Fibroblast of mammary gland (primary cell): Measurements from ENCODE around the gene CPEB4.

ENCODE experiments used
- DNase-seq: peaks from one replicate; pipeline ENCODE4 v3.0.0-alpha.2; 2010; ENCODE audit warnings: low read depth
- H3K4me3 ChIP-seq: 2 replicates; pipeline ENCODE4 v1.5.1; 2011; ENCODE audit warnings: low read depth, mild to moderate bottlenecking, low read length, moderate library complexity; ENCODE audit not compliant: control insufficient read depth
- TF ChIP-seq, protein P1 (sequence below): conservative IDR thresholded peaks from 2 replicates; pipeline ENCODE4 v1.5.1; 2011; ENCODE audit warnings: low read depth, low read length, inconsistent platforms; ENCODE audit not compliant: control insufficient read depth, insufficient read depth

The CPEB4 gene

DNA sequence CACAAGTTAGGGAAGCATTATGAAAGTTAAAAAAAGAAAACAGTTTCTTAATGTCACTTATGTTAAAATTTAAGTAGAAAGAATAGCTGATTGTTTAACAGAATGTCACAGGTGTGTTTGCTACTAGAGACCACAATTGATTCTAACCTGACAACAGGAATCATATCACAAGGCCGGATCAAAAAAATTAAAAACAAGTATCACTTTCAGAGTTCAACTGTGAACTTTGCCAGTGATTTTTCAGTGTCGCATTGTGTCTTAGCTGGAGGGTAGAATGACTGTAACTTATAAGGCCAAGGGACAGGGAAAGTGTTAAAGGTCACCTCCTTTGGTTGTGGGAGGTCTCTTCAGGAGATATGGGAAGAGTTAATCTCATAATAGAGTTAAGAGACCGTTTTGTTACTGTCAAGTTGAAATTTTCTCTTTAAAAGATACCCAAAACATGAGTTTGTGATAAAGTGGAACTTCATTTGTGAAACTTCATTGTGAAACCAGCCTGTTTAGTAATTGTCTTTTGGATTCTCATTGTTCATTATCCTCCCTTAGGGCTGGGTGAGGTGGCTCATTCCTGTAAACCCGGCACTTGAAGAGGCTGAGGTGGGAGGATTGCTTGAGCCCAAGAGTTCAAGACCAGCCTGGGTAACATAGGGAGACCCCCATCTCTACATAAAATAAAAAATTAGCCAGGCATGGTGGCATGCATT lies 40.9 kb downstream of the CPEB4 start:
- H3K4me3 ChIP-seq: no peak overlapping the region
- TF ChIP-seq, protein P1, sequence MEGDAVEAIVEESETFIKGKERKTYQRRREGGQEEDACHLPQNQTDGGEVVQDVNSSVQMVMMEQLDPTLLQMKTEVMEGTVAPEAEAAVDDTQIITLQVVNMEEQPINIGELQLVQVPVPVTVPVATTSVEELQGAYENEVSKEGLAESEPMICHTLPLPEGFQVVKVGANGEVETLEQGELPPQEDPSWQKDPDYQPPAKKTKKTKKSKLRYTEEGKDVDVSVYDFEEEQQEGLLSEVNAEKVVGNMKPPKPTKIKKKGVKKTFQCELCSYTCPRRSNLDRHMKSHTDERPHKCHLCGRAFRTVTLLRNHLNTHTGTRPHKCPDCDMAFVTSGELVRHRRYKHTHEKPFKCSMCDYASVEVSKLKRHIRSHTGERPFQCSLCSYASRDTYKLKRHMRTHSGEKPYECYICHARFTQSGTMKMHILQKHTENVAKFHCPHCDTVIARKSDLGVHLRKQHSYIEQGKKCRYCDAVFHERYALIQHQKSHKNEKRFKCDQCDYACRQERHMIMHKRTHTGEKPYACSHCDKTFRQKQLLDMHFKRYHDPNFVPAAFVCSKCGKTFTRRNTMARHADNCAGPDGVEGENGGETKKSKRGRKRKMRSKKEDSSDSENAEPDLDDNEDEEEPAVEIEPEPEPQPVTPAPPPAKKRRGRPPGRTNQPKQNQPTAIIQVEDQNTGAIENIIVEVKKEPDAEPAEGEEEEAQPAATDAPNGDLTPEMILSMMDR: no peak
- DNase-seq: no peak

GRCh38 chr5:173932695-173933139 lies 44.6 kb downstream of the CPEB4 start:
- no peak for DNase-seq
- H3K4me3 ChIP-seq: no peak overlapping the region
- TF ChIP-seq, protein P1: no peak

DNA sequence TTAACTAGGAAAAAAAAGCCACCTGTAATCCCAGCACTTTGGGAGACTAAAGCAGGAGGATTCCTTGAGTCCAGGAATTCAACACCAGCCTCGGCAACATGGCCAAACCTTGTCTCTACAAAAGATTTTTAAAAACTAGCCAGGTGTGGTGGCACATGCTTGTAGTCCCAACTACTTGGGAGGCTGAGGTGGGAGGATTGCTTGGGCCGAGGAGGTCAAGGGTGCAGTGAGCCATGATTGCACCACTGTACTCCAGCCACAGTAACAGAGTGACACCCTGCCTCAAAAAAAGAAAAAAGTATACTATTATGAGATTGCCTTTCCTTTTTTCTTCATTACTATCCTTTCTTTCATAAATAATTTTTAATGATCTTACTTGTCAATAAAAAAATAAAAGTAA lies 45.8 kb downstream of the CPEB4 start:
- DNase-seq: no peak
- TF ChIP-seq, protein P1: no peak
- H3K4me3 ChIP-seq: no peak overlapping the region

- TF ChIP-seq, protein P1: no peak
- no peak for DNase-seq
- no peak overlapping the region for H3K4me3 ChIP-seq
Observed at GRCh38 chr5:173935396-173935795, 47.2 kb downstream of the CPEB4 start.

DNA sequence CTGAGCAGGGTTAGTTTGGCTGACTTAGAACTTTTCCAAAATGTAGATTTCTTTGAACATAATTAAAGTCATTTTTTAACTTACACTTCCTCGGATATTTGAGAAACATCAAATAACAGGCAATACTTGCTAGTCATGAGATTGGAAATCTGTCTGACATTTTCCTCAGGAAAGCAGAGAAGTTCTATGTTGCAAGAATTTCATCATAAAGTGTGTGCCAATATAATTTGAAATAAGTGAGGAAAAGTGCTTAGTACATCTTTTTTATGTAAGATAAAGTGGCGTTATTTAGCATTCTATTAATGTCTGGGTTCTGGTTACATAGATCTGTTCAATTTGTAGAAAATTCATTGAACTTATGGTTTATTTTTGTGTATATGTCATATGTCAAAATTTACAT lies 52.1 kb downstream of the CPEB4 start:
- H3K4me3 ChIP-seq: no peak overlapping the region
- TF ChIP-seq, protein P1: no peak
- DNase-seq: no peak

GRCh38 chr5:173941102-173941501 lies 53.0 kb downstream of the CPEB4 start:
- TF ChIP-seq, protein P1: no peak
- no peak overlapping the region for H3K4me3 ChIP-seq
- no peak for DNase-seq

GRCh38 chr5:173941758-173942401 lies 53.7 kb downstream of the CPEB4 start:
- no peak overlapping the region for H3K4me3 ChIP-seq
- TF ChIP-seq, protein P1: no peak
- no peak for DNase-seq
